Measurements from ENCODE around the gene FXYD7.

FXYD7 gene

DNA sequence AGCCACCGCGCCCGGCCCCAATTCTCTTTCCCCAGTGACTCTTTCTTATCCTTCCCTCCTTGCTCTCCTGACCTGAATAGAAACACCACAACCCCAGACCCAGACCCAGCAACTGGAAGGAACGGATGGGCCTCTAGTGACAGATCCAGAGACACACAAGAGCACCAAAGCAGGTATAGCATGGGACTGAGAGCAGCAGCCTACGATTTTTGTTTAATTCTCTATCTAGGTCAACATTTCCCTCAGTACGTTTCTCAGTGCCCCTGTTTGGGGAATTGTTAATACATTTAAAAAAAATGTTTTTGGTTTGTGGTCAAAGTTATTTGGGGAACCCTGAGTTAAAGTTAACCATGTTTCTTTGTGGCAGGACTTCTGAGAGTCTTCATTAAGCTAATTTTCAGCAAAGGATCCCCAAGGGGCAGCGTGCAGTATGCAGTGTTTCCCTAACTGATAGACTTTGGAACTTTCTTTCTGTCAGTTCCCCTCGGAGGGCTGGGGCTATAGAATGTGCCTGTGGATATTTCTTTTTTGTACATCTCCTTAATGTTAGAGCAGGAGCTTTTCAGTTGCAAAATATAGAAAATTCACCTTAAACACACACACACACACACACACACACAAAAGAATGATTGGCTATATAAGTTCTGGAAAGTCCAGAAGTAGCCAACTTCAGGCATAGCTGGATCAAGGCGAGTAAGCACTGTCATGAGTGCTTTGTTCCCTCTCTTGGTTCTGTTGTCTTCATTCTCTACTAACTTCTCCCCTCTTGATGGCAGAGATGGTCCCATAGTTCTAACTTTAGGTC lies 17.8 kb downstream of the FXYD7 start:
- no peak overlapping the region for H3K4me3 ChIP-seq (ENCODE audit: control insufficient read depth, low read depth, low read length)
- TF ChIP-seq, protein P1, sequence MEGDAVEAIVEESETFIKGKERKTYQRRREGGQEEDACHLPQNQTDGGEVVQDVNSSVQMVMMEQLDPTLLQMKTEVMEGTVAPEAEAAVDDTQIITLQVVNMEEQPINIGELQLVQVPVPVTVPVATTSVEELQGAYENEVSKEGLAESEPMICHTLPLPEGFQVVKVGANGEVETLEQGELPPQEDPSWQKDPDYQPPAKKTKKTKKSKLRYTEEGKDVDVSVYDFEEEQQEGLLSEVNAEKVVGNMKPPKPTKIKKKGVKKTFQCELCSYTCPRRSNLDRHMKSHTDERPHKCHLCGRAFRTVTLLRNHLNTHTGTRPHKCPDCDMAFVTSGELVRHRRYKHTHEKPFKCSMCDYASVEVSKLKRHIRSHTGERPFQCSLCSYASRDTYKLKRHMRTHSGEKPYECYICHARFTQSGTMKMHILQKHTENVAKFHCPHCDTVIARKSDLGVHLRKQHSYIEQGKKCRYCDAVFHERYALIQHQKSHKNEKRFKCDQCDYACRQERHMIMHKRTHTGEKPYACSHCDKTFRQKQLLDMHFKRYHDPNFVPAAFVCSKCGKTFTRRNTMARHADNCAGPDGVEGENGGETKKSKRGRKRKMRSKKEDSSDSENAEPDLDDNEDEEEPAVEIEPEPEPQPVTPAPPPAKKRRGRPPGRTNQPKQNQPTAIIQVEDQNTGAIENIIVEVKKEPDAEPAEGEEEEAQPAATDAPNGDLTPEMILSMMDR (conservative IDR thresholded peaks at IDR 0.05; ENCODE audit: control insufficient read depth, insufficient read depth, low read depth, low read length), result no peak
- DNase-seq (ENCODE audit: low read depth), result no peak

GRCh38 chr19:35161434-35161743 lies 18.3 kb downstream of the FXYD7 start:
- no peak overlapping the region for H3K4me3 ChIP-seq (ENCODE audit: control insufficient read depth, low read depth, low read length)
- DNase-seq (ENCODE audit: low read depth), result no peak
- TF ChIP-seq, protein P1 (conservative IDR thresholded peaks at IDR 0.05; ENCODE audit: control insufficient read depth, insufficient read depth, low read depth, low read length), result no peak

GRCh38 chr19:35162471-35163326 lies 19.6 kb downstream of the FXYD7 start:
- no peak for DNase-seq (ENCODE audit: low read depth)
- TF ChIP-seq, protein P1 (conservative IDR thresholded peaks at IDR 0.05; ENCODE audit: control insufficient read depth, insufficient read depth, low read depth, low read length), result no peak
- no peak overlapping the region for H3K4me3 ChIP-seq (ENCODE audit: control insufficient read depth, low read depth, low read length)

DNA sequence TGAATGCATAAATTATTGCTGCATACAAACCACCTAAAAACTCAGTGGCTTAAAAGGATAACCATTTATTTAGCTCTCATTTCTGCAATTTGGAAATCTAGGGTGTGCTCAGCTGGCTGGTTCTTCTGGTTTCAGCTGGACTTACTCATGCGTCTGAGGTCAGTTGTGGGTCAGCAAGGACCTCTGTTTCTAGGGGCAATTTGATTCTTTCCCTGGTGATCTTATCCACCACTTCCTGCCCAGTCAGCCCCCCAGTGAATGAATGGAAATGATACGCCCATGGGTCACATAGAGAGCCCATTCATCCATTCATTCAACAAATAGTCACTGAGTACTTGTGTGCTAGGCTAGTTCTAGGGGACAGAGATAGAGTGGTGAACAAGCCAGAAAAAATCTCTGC lies 21.4 kb downstream of the FXYD7 start:
- no peak for DNase-seq (ENCODE audit: low read depth)
- no peak overlapping the region for H3K4me3 ChIP-seq (ENCODE audit: control insufficient read depth, low read depth, low read length)
- TF ChIP-seq, protein P1 (conservative IDR thresholded peaks at IDR 0.05; ENCODE audit: control insufficient read depth, insufficient read depth, low read depth, low read length), result no peak

DNA sequence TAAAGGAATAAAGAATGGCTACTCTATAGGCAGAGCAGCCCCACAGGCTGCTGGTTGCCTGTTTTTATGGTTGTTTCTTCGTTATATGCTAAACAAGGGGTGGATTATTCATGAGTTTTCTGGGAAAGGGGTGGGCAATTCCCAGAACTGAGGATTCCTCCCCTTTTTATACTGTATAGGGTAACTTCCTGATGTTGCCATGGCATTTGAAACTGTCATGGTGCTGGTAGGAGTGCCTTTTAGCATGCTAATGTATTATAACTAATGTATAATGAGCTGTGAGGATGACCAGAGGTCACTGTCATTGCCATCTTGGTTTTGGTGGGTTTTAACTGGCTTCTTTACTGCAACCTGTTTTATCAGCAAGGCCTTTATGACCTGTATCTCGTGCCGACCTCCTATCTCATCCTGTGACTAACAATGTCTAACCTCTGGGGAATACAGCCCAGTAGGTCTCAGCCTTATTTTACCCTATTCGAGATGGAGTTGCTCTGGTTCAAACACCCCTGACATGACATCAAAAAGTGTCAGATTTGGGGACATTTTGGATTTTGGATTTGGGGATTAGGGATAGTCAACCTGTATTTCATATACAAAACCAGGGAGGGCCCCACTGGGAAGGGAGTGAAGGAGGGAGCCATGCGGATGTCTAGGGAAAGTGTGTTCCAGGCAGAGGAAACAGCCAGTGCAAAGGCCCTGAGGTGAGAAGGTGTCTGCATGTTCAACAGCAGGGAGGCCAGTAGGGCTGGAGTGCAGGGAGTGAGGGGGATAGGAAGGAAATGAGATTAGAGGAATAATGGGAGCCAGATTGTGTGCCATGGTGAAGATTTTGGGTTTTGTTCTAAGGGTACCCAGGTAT lies 22.4 kb downstream of the FXYD7 start:
- DNase-seq (ENCODE audit: low read depth), result no peak
- TF ChIP-seq, protein P1 (conservative IDR thresholded peaks at IDR 0.05; ENCODE audit: control insufficient read depth, insufficient read depth, low read depth, low read length), result no peak
- no peak overlapping the region for H3K4me3 ChIP-seq (ENCODE audit: control insufficient read depth, low read depth, low read length)

Data from fibroblast of mammary gland (primary cell).